Measurements from ENCODE around the gene ERF. TPM values are rescaled to one million over a fixed set of nuclear protein-coding genes. Genes with fewer than 3 reads are reported as not detected.
A peak's percentile ranks its signal among the peaks of the same experiment; 100 is the strongest.

Gene ERF
- total RNA-seq (10 to 100 TPM; 74.9 to 99.5 TPM), polyA plus RNA-seq (10 to 100 TPM; 19.7 to 44.2 TPM)
- long read RNA-seq, donor 1, result 0 reads
- long read RNA-seq, donor 2, partial matches to known transcripts, result 0 of 3 reads
- long read RNA-seq, donor 2, other reads (novel, unspliced or antisense), result 1 of 3 reads

DNA sequence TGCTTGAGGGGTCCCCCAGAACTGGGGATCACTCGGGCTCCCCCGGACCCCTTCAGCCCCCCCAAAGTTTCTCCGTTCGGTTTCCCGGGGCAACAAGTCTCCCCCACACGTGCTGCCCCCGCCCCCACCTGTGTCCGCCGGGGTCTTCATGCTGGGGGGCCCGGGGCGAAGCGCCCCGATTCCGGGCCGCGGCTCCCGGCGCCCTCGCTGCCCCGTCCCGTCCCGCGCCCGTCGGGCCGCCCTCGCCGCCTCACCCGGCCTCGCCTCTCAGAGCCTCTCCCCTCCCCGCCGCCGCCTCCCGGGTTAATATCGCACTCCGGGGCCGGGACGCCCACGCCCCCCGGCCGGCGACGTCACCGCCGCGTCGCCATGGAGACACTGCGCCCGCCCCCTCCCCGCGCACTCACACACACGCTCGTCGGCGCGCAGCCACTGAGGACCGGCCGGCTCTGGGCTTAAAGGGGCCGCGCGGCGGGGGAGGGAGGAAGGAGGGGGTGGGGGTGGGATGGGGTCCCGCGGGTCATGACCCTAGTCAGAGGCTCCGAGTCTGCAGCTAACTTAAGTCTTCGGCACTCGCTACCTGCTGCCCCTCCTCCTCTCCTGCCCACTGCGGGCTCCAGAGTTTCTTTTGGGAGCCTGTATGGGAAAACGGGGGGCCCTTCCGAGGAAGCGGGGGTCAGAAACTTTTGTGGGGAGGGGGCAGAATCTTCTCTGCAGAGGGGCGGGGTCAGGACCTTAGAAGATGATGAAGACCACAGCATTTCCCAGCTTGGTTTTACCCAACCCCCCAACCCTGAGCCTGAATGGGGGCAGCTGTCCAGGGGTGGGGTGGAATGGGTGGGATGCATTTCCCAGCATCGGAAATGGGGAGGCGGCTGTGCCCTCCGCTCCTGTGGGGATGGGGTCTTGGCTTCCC is at the start of gene ERF:
TSS of gene ERF (minus strand) at position 279 of the 916 bp plus-strand sequence. CDS start at position 150, 129 bp downstream.
- no peaks in the 10 kb centered on the region for H3K36me3 ChIP-seq (ENCODE audit: control insufficient read depth in 1 of 2, insufficient read depth in 2 of 2, low read length in 1 of 2)
- intact Hi-C loops (cut with DNase I), result loop anchor here in 1 of 2 donors (2.0 kb wide), 2 partner anchors 14 to 28 kb away; partner anchors contain the start of gene CIC
- no peaks in the 10 kb centered on the region for H3K4me1 ChIP-seq (ENCODE audit: control insufficient read depth in 1 of 2, insufficient read depth in 2 of 2, low read length in 2 of 2)
- DNase-seq (peak; percentile 96 to 98), ATAC-seq (ENCODE audit: low FRiP score) (peak; percentile 92)
- H3K27me3 ChIP-seq (ENCODE audit: control insufficient read depth in 1 of 2, insufficient read depth in 2 of 2, low read length in 1 of 2), result peaks cover 0 to 2% of the 10 kb centered on the region in 2 donors
- 0 to 1% methylated on average over 44 to 75 of the region's 75 CpGs for WGBS, 2 donors
- H3K27ac ChIP-seq (ENCODE audit: low read depth in 1 of 2, low read length in 2 of 2), result peak within 1 kb of the TSS; percentile 97 to 100
- H3K9me3 ChIP-seq (ENCODE audit: control insufficient read depth, low read length), result no peaks in the 10 kb centered on the region
- peak within 1 kb of the TSS; percentile 96 to 99 for H3K4me3 ChIP-seq (ENCODE audit: low read length in 2 of 2)

- H3K4me1 ChIP-seq (ENCODE audit: control insufficient read depth in 1 of 2, insufficient read depth in 2 of 2, low read length in 2 of 2), result no peaks in the 10 kb centered on the region
- intact Hi-C loops (cut with DNase I), result no loop called here
- DNase-seq, result no peak
- H3K27ac ChIP-seq (ENCODE audit: low read depth in 1 of 2, low read length in 2 of 2), result no peak overlapping the region
- H3K9me3 ChIP-seq (ENCODE audit: control insufficient read depth, low read length), result no peaks in the 10 kb centered on the region
- no peak for ATAC-seq (ENCODE audit: low FRiP score)
- no peaks in the 10 kb centered on the region for H3K36me3 ChIP-seq (ENCODE audit: control insufficient read depth in 1 of 2, insufficient read depth in 2 of 2, low read length in 1 of 2)
- H3K4me3 ChIP-seq (ENCODE audit: low read length in 2 of 2), result no peak overlapping the region
- WGBS, 2 donors, result 74 to 82% methylated on average over 8 of the region's 8 CpGs
- no peaks in the 10 kb centered on the region for H3K27me3 ChIP-seq (ENCODE audit: control insufficient read depth in 1 of 2, insufficient read depth in 2 of 2, low read length in 1 of 2)
These were observed 48.9 kb upstream of the ERF start for GRCh38 chr19:42303876-42304275.

DNA sequence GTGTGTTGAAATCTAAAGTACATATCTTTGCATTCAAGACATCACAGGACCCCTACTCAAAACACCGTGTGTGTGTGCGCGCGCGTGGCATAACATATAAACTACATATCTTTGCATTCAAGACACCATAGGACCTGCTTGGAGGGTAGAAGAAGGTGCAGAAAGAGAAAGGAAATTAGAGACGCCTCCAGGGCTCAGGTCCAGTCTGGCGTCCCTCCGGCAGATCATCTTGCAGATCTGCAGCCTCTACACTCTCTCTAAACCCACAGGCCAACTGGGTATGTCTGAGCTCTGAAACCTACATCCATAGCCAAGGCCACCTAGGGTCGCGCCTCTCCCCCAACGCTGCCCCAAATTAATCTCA is 48.2 kb upstream of the ERF start:
- Histone ChIP-seq H3K9me3 (ENCODE audit: control insufficient read depth, low read length) (no peaks in the 10 kb centered on the region), H3K27ac (ENCODE audit: low read depth in 1 of 2, low read length in 2 of 2) (no peak overlapping the region), H3K4me3 (ENCODE audit: low read length in 2 of 2) (no peak overlapping the region), H3K4me1 (ENCODE audit: control insufficient read depth in 1 of 2, insufficient read depth in 2 of 2, low read length in 2 of 2) (no peaks in the 10 kb centered on the region), H3K27me3 (ENCODE audit: control insufficient read depth in 1 of 2, insufficient read depth in 2 of 2, low read length in 1 of 2) (no peaks in the 10 kb centered on the region), H3K36me3 (ENCODE audit: control insufficient read depth in 1 of 2, insufficient read depth in 2 of 2, low read length in 1 of 2) (no peaks in the 10 kb centered on the region)
- intact Hi-C loops (cut with DNase I), result no loop called here
- no peak for DNase-seq
- ATAC-seq (ENCODE audit: low FRiP score), result no peak
- WGBS, 2 donors, result 62 to 67% methylated on average over 11 of the region's 11 CpGs

GRCh38 chr19:42301646-42302203 is 46.8 kb upstream of the ERF start, which contains the start of gene PRR19:
Gene PRR19, plus strand, starts transcription at chr19:42302132. Its CDS starts 7,453 bp downstream, at chr19:42309585.
- WGBS, 2 donors, result 7% methylated on average over 17 to 21 of the region's 21 CpGs
- no peaks in the 10 kb centered on the region for H3K36me3 ChIP-seq (ENCODE audit: control insufficient read depth in 1 of 2, insufficient read depth in 2 of 2, low read length in 1 of 2)
- no peaks in the 10 kb centered on the region for H3K27me3 ChIP-seq (ENCODE audit: control insufficient read depth in 1 of 2, insufficient read depth in 2 of 2, low read length in 1 of 2)
- no peaks in the 10 kb centered on the region for H3K4me1 ChIP-seq (ENCODE audit: control insufficient read depth in 1 of 2, insufficient read depth in 2 of 2, low read length in 2 of 2)
- peak in 1 of 2 donors; percentile 45 for DNase-seq
- peak within 1 kb of the TSS in 1 of 2 donors; percentile 12 for H3K4me3 ChIP-seq (ENCODE audit: low read length in 2 of 2)
- intact Hi-C loops (cut with DNase I), result no loop called here
- no peaks in the 10 kb centered on the region for H3K9me3 ChIP-seq (ENCODE audit: control insufficient read depth, low read length)
- ATAC-seq (ENCODE audit: low FRiP score), result no peak
- no peak within 1 kb of the TSS for H3K27ac ChIP-seq (ENCODE audit: low read depth in 1 of 2, low read length in 2 of 2)

DNA sequence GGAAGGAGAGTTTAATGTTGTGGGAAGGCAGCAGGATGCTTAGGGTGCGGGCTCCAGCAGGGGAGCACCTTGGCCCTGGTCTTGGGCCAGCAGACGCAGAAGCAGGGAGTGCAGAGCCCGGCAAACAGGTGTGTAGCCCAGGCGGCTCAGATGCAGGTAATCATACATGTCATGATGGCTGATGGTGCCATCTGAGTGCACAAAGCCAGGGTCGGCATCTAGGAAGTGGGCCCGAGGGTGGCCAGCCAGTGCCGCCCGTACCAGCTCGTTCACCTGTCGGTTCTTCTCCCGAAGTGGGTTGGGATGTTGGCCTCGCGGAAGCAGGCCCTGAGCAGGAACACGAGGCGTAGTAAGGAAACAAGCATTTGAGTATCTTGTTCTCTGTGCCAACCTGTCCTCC is 42.1 kb upstream of the ERF start:
- ATAC-seq (ENCODE audit: low FRiP score), result no peak
- intact Hi-C loops (cut with DNase I), result loop anchor here in 1 of 2 donors (5.0 kb wide), 1 partner anchor 50 kb away; no protein-coding TSS in a partner anchor
- no peak for DNase-seq
- 87 to 88% methylated on average over 15 of the region's 15 CpGs for WGBS, 2 donors
- Histone ChIP-seq H3K9me3 (ENCODE audit: control insufficient read depth, low read length) (no peaks in the 10 kb centered on the region), H3K27ac (ENCODE audit: low read depth in 1 of 2, low read length in 2 of 2) (no peak overlapping the region), H3K4me3 (ENCODE audit: low read length in 2 of 2) (no peak overlapping the region), H3K27me3 (ENCODE audit: control insufficient read depth in 1 of 2, insufficient read depth in 2 of 2, low read length in 1 of 2) (no peaks in the 10 kb centered on the region), H3K4me1 (ENCODE audit: control insufficient read depth in 1 of 2, insufficient read depth in 2 of 2, low read length in 2 of 2) (no peaks in the 10 kb centered on the region), H3K36me3 (ENCODE audit: control insufficient read depth in 1 of 2, insufficient read depth in 2 of 2, low read length in 1 of 2) (no peaks in the 10 kb centered on the region)

DNA sequence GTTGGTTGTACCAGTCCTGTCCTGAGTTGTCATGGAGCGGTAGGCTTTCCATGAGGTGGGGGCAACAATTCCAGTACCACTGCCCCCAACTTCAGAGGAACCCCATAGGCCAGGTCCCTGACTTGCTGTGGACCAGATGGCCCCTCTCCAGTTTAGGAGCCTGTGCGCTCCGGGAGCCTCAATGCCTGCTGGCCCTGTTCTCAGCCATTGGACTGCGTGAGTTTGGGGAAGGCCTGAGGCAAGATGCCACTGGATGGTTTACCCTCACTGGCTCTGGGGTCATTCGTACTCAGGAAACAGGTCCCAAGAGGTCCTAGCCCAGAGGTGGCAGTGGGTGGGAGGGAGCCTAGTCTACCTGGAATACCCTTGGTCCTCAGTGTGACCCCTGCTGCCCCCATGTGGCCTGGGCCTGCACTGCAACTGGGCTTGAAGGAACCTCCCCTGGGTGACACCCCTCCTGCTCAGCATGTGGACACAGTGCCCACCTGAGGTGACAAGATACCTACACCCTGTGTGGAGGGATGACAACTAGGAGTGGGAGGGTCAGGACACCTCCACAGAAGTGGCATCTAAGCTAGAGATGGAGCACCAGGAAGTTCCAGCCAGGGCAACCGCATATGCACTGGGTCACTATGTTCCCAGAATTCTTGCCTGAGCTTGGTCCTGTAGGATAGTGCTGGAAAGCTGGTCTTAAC is 41.0 kb upstream of the ERF start:
- peaks cover 0 to 2% of the 10 kb centered on the region in 2 donors for H3K36me3 ChIP-seq (ENCODE audit: control insufficient read depth in 1 of 2, insufficient read depth in 2 of 2, low read length in 1 of 2)
- peak; percentile 84 to 96 for DNase-seq
- ATAC-seq (ENCODE audit: low FRiP score), result peak; percentile 82
- H3K27ac ChIP-seq (ENCODE audit: low read depth in 1 of 2, low read length in 2 of 2), result no peak overlapping the region
- no peaks in the 10 kb centered on the region for H3K9me3 ChIP-seq (ENCODE audit: control insufficient read depth, low read length)
- intact Hi-C loops (cut with DNase I), result loop anchor here in 1 of 2 donors (5.0 kb wide), 1 partner anchor 49 kb away; no protein-coding TSS in a partner anchor
- H3K4me1 ChIP-seq (ENCODE audit: control insufficient read depth in 1 of 2, insufficient read depth in 2 of 2, low read length in 2 of 2), result no peaks in the 10 kb centered on the region
- WGBS, 2 donors, result 65% methylated on average over 6 of the region's 6 CpGs
- H3K4me3 ChIP-seq (ENCODE audit: low read length in 2 of 2), result no peak overlapping the region
- H3K27me3 ChIP-seq (ENCODE audit: control insufficient read depth in 1 of 2, insufficient read depth in 2 of 2, low read length in 1 of 2), result no peaks in the 10 kb centered on the region

DNA sequence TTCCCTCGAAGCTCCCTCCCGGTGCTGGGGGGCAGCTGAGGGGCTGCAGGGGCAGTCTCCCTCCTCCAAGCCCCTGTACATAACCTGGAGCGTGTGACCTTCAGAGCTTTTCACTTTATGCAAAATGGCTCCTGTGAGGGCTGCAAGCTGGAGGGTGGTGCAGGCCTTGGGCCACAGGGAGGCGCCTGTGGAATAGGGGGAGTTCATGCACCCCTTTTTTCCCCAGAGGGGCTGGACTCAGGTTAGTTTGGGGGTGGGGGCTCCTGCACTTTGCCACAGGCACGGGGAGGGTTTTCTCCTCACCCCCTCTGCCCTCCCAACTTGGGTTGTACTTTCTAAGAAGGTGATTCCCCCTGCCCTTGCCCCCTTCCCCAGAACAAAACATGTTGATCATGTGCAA is 40.4 kb upstream of the ERF start:
- H3K36me3 ChIP-seq (ENCODE audit: control insufficient read depth in 1 of 2, insufficient read depth in 2 of 2, low read length in 1 of 2), result peaks cover 0 to 5% of the 10 kb centered on the region in 2 donors
- no peak overlapping the region for H3K27ac ChIP-seq (ENCODE audit: low read depth in 1 of 2, low read length in 2 of 2)
- no peaks in the 10 kb centered on the region for H3K27me3 ChIP-seq (ENCODE audit: control insufficient read depth in 1 of 2, insufficient read depth in 2 of 2, low read length in 1 of 2)
- ATAC-seq (ENCODE audit: low FRiP score) (no peak), DNase-seq (no peak)
- H3K4me1 ChIP-seq (ENCODE audit: control insufficient read depth in 1 of 2, insufficient read depth in 2 of 2, low read length in 2 of 2), result no peaks in the 10 kb centered on the region
- no peaks in the 10 kb centered on the region for H3K9me3 ChIP-seq (ENCODE audit: control insufficient read depth, low read length)
- WGBS, 2 donors, result 68 to 72% methylated on average over 5 of the region's 5 CpGs
- no peak overlapping the region for H3K4me3 ChIP-seq (ENCODE audit: low read length in 2 of 2)
- intact Hi-C loops (cut with DNase I), result loop anchor here in 1 of 2 donors (5.0 kb wide), 1 partner anchor 48 kb away; no protein-coding TSS in a partner anchor

GRCh38 chr19:42294471-42295137 is 39.7 kb upstream of the ERF start:
- intact Hi-C loops (cut with DNase I), result loop anchor here in 1 of 2 donors (5.0 kb wide), 1 partner anchor 47 kb away; no protein-coding TSS in a partner anchor
- no peak for ATAC-seq (ENCODE audit: low FRiP score)
- 72 to 79% methylated on average over 21 to 24 of the region's 24 CpGs for WGBS, 2 donors

More at GRCh38 chr19:42294471-42295137, 39.7 kb upstream of the ERF start:
- H3K4me1 ChIP-seq (ENCODE audit: control insufficient read depth in 1 of 2, insufficient read depth in 2 of 2, low read length in 2 of 2), result no peaks in the 10 kb centered on the region
- H3K9me3 ChIP-seq (ENCODE audit: control insufficient read depth, low read length), result no peaks in the 10 kb centered on the region
- peaks cover 0 to 9% of the 10 kb centered on the region in 2 donors for H3K36me3 ChIP-seq (ENCODE audit: control insufficient read depth in 1 of 2, insufficient read depth in 2 of 2, low read length in 1 of 2)
- no peaks in the 10 kb centered on the region for H3K27me3 ChIP-seq (ENCODE audit: control insufficient read depth in 1 of 2, insufficient read depth in 2 of 2, low read length in 1 of 2)
- peak in 1 of 2 donors; percentile 52 for DNase-seq
- no peak overlapping the region for H3K27ac ChIP-seq (ENCODE audit: low read depth in 1 of 2, low read length in 2 of 2)
- no peak overlapping the region for H3K4me3 ChIP-seq (ENCODE audit: low read length in 2 of 2)
